Measurements from ENCODE around the gene TSPAN4. TPM values are rescaled to one million over a fixed set of nuclear protein-coding genes. Genes with fewer than 3 reads are reported as not detected.
A peak's percentile ranks its signal among the peaks of the same experiment; 100 is the strongest.

Gene TSPAN4
- total RNA-seq, 6 donors from 2014 or later, result 91.3 to 181 (median 169) TPM

DNA sequence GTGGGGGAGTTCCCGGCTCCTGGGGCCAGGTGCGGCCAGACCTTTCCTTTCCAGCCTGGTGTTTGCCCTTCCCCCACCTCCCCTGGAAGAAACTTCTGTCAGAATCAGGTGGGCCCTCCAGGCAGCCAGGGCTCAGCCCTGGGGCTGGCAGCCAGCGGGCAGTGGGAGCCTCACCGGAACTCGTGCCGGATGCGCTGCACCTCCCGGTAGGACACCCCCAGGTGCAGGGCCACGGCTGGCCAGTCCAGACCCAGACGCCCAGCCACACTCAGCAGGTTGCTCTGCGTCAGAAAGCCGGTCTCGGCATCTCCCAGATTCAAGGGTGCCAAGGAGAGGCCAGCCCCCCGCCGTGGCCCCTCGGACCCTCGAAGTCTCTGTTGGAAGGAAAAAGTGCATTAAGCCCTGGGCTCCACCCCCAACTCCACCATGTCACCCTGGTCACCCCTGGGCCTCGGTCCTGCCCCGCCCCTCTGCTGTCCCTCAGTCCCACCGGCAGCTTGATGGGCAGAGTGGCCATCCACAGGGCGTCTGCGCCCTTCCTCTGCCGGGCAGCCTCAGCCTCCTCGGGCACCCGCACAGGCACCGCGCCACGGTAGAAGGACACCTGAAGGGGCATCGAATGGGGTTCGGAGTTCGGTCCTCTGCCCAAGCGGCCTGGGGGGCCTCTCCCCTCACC, 42.9 kb upstream of the TSPAN4 start:
- no peak for TF ChIP-seq POLR2A (IDR thresholded peaks at IDR 0.05)
- no peak for TF ChIP-seq EP300 (IDR thresholded peaks at IDR 0.05)
- no peak for TF ChIP-seq POLR2AphosphoS5 (IDR thresholded peaks at IDR 0.05)
- TF ChIP-seq, protein P1, sequence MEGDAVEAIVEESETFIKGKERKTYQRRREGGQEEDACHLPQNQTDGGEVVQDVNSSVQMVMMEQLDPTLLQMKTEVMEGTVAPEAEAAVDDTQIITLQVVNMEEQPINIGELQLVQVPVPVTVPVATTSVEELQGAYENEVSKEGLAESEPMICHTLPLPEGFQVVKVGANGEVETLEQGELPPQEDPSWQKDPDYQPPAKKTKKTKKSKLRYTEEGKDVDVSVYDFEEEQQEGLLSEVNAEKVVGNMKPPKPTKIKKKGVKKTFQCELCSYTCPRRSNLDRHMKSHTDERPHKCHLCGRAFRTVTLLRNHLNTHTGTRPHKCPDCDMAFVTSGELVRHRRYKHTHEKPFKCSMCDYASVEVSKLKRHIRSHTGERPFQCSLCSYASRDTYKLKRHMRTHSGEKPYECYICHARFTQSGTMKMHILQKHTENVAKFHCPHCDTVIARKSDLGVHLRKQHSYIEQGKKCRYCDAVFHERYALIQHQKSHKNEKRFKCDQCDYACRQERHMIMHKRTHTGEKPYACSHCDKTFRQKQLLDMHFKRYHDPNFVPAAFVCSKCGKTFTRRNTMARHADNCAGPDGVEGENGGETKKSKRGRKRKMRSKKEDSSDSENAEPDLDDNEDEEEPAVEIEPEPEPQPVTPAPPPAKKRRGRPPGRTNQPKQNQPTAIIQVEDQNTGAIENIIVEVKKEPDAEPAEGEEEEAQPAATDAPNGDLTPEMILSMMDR (IDR thresholded peaks at IDR 0.05), result no peak
- H3K36me3 ChIP-seq, result peaks cover 0 to 34% (median 8%) of the 10 kb centered on the region in 4 donors
- ATAC-seq (ENCODE audit: low FRiP score in 2 of 2) (no peak), DNase-seq (peak in 1 of 2 donors; percentile 82)
- H3K27me3 ChIP-seq, result no peaks in the 10 kb centered on the region
- H3K27ac ChIP-seq, result no peak overlapping the region
- peaks cover 32 to 52% (median 38%) of the 10 kb centered on the region in 4 donors for H3K4me1 ChIP-seq
- no peaks in the 10 kb centered on the region for H3K9me3 ChIP-seq
- no peak overlapping the region for H3K4me3 ChIP-seq
- 95 to 100% methylated on average over 7 to 28 of the region's 32 CpGs for WGBS, 2 donors

DNA sequence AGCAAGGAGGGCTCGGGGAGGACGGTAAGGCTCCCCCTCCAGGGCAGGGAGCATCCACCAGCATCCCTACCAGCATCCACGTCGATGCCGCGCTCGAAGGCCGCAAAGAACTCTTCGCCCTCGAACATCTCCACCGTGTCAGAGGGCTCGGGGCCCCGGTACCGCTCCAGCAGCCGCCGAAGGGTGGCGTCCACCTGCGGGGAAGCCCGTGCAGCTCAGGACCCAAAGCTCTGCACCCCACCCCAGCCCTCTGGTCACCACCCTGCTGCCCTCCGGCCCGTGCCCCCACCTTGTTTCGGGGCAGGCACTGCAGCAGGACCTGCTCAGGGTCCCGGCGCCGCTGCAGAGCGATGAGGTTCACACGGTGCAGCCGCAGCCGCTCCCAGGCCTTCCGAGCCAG, 42.2 kb upstream of the TSPAN4 start:
- Histone ChIP-seq H3K4me1 (peaks cover 33 to 50% (median 34%) of the 10 kb centered on the region in 4 donors), H3K27me3 (no peaks in the 10 kb centered on the region), H3K36me3 (peaks cover 0 to 34% (median 8%) of the 10 kb centered on the region in 4 donors), H3K27ac (no peak overlapping the region), H3K4me3 (no peak overlapping the region), H3K9me3 (no peaks in the 10 kb centered on the region)
- peak in 1 of 2 donors; percentile 81 for DNase-seq
- ATAC-seq (ENCODE audit: low FRiP score in 2 of 2), result no peak
- WGBS, 2 donors, result 90 to 94% methylated on average over 21 to 30 of the region's 30 CpGs
- TF ChIP-seq EP300 (IDR thresholded peaks at IDR 0.05) (no peak), POLR2A (IDR thresholded peaks at IDR 0.05) (no peak), POLR2AphosphoS5 (IDR thresholded peaks at IDR 0.05) (no peak)
- TF ChIP-seq, protein P1 (IDR thresholded peaks at IDR 0.05), result no peak

DNA sequence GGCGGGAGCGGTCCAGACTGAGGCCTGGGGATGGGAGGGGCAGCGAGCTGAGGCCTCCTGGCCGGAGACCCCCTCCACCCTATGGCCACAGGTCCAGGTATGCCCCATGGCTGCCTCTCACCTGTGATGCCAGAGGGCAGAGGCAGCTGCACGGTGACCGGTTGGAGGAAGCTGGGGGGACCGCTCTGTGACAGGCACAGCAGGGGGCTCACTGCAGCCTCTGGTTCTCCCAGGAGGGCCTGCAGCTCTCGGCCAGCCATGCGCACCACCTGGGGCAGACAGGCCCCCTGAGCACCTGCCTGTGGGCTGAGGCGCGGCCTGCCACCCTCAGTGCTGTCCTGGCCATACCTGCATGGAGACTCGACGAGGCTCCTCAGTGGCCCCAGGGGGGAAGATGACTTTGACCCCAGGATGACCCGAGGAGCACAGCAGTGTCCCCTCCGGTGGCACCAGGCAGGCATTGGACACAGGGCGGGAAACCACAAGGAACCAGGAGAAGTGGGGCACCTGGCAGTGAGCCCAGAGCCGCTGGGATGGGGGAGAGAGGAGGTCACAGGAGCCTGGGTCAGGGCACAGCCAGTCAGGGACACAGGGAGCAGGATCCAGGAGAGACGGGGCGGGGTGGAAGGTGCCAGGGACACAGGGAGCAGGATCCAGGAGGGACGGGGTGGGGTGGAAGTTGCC, 41.4 kb upstream of the TSPAN4 start:
- WGBS, 2 donors, result 92 to 94% methylated on average over 10 to 17 of the region's 20 CpGs
- Histone ChIP-seq H3K27ac (no peak overlapping the region), H3K4me3 (no peak overlapping the region)

DNA sequence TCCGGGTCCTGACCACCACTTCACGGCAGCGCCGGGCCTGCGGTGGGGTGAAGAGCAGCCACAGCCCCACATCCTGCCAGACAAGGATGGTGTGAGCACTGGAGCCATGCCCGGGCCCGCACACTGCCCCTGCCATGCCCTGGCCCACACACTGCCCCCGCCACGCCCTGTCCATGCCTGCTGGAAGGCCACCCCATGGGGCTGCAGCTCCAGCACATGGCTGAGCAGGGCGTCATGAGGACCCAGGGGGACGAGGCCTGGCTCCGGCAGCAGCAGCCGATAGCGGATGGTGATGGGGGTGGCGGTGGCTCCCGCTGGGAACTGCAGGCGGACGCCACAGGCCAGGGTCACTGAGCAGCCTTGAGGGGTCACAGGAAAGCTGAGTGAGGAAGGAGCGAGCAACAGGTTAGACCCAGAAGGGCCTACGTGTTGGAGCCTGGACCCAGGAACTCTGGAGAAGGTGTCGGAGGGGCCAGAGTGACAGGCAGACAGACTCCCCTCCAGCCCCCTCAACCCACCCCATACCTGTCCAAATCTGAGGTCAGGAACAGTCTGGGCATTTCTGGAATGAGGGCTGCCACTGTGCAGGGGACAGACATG, 40.5 kb upstream of the TSPAN4 start:
- H3K4me3 ChIP-seq, result no peak overlapping the region
- no peaks in the 10 kb centered on the region for H3K27me3 ChIP-seq
- TF ChIP-seq POLR2AphosphoS5 (IDR thresholded peaks at IDR 0.05) (no peak), POLR2A (IDR thresholded peaks at IDR 0.05) (no peak), EP300 (IDR thresholded peaks at IDR 0.05) (no peak)
- TF ChIP-seq, protein P1 (IDR thresholded peaks at IDR 0.05), result no peak
- H3K4me1 ChIP-seq, result peaks cover 19 to 40% (median 23%) of the 10 kb centered on the region in 4 donors
- no peaks in the 10 kb centered on the region for H3K9me3 ChIP-seq
- H3K27ac ChIP-seq, result no peak overlapping the region
- peak in 1 of 2 donors; percentile 84 for DNase-seq
- ATAC-seq (ENCODE audit: low FRiP score in 2 of 2), result no peak
- peaks cover 0 to 34% (median 8%) of the 10 kb centered on the region in 4 donors for H3K36me3 ChIP-seq
- WGBS, 2 donors, result 94 to 98% methylated on average over 13 to 18 of the region's 21 CpGs

More for the DNA sequence above, 41.4 kb upstream of the TSPAN4 start:
- Histone ChIP-seq H3K4me1 (peaks cover 28 to 49% (median 32%) of the 10 kb centered on the region in 4 donors), H3K36me3 (peaks cover 0 to 34% (median 8%) of the 10 kb centered on the region in 4 donors), H3K9me3 (no peaks in the 10 kb centered on the region), H3K27me3 (no peaks in the 10 kb centered on the region)
- TF ChIP-seq POLR2AphosphoS5 (IDR thresholded peaks at IDR 0.05), result no peak
- TF ChIP-seq POLR2A (IDR thresholded peaks at IDR 0.05), result no peak
- TF ChIP-seq, protein P1 (IDR thresholded peaks at IDR 0.05), result no peak
- no peak for TF ChIP-seq EP300 (IDR thresholded peaks at IDR 0.05)
- peak in 1 of 2 donors; percentile 69 for DNase-seq
- no peak for ATAC-seq (ENCODE audit: low FRiP score in 2 of 2)
